Epithelial cell of prostate (primary cell): ENCODE results near the gene MCM5.
"Not testable (repeated sequence)": the region's sequence is repeated elsewhere in the genome, so short reads cannot be mapped to it uniquely, and the experiment has no call there.

Experiments used
- DNase-seq: peaks from one replicate; pipeline ENCODE4 v3.0.0-alpha.2; 2011; ENCODE audit warnings: low read depth, low spot score
- H3K27ac ChIP-seq: fragments of 450-650 bp; 2 replicates; pipeline ENCODE4 v1.5.1; 2017; ENCODE audit warnings: mild to moderate bottlenecking

MCM5 gene

GRCh38 chr22:35446365-35446764 is 46.4 kb downstream of the MCM5 start:
- H3K27ac ChIP-seq = peak overlapping the region; percentile 42
- DNase-seq = peak; percentile 51

- no peak for DNase-seq
- H3K27ac ChIP-seq = no peak overlapping the region
Observed at GRCh38 chr22:35448523-35448922, 48.6 kb downstream of the MCM5 start.

DNA sequence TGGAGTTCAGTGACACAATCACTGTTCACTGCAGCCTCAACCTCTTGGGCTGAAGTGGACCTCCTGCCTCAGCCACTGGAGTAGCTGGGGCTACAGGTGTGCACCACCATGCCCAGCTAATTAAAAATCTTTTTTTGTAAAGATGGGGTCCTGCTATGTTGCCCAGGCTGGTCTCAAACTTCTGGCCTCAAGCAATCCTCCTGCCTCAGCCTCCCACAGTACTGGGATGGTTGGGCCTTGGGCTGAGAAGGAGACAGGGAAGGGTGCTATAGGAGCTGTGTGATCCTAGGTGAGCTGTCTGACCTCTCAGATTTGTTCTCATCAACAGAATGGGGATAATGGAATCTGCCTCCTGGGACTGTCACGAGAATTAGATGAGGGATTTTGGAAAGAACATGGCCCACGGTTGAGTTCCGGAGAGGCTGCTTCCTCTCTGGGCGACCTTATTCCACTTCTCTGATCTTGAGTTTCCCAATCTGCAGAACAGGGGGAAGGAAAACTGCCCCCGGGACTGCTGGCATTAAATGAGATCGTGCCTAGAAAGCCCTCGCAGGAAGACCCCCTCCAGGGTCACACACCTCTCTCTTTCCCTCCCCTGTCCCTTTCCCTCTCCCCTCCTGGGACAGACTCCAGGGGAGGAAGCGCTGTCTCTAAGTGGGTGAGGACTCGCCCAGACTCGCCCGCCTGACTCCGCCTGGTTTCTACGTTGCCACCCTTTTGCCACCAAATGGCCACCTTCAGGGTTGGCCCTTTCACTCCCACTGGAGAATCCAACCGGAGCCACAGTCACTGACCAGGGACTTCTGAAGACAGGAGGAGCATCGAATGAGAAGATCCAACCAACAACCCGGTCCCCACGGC is 50.1 kb downstream of the MCM5 start:
- H3K27ac ChIP-seq = no peak overlapping the region
- DNase-seq = no peak

GRCh38 chr22:35450824-35451569 is 51.1 kb downstream of the MCM5 start:
- no peak for DNase-seq

DNA sequence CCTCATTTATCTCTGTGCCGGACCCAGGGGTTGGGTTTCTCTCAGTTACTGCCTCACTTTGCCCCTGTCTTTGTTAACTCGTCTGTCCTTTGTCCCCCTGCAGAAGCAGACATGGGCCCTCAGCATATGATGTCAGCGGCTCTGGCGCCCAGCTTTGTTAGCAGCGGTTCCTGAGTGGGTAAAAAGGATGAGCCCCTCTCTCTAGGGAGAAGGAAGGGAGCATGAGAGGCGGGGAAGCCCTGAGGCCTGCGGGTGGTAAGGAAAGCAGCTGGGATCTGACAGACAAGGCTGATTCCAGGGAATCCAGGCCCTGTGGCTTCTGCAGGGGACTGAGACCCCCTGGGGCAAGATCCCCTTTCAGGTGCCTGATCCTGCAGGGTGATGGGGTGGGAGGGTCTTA is 51.7 kb downstream of the MCM5 start:
- no peak for DNase-seq

More at GRCh38 chr22:35450824-35451569, 51.1 kb downstream of the MCM5 start:
- no peak overlapping the region for H3K27ac ChIP-seq

GRCh38 chr22:35452351-35452781 is 52.4 kb downstream of the MCM5 start:
- peak; percentile 18 for DNase-seq
- H3K27ac ChIP-seq = no peak overlapping the region

More for the DNA sequence above, 51.7 kb downstream of the MCM5 start:
- no peak overlapping the region for H3K27ac ChIP-seq

DNA sequence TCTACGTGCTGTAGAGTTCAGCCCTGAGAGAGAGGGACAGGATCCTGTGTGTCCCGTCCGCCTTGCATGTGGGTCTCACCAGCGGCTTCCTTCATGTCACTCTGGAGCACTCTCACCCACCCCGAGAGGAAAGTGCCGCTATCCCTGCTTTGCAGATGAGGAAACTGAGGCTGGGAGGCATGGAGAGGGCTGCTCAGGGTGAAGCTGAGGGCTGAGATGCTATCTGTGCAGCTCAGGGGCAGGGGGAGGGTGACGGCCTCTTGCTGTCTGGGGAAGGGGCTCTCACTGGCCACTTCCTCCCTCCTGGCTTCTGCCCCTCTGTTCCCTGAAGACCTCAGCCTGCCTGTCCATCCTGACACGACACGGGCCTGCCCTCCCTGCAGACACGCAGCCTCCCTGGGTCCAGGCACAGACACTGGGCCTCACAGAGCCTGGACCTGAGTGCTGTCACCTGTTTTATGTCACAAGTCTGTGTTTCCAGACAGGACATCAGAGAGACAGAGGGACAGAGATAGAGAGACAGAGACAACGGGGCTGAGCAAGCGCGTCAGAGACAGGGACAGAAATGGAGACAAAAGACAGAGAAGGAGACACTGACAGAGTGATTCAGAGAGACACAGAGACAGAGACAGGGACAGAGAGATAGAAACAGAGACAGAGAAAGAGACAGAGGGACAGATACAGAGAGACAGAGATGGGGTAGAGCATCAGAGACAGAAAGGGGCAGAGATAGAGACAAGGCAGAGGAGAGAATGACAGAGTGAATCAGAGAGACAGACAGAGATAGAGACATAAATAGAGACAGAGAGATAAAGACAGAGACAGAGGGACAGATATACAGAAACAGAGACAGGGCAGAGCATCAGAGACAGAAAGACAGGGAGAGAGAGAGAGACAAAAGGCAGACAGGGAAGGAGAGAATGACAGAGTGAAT is 53.1 kb downstream of the MCM5 start:
- no peak overlapping the region for H3K27ac ChIP-seq
- no peak for DNase-seq

GRCh38 chr22:35454416-35455054 is 54.6 kb downstream of the MCM5 start:
- no peak overlapping the region for H3K27ac ChIP-seq
- no peak for DNase-seq

DNA sequence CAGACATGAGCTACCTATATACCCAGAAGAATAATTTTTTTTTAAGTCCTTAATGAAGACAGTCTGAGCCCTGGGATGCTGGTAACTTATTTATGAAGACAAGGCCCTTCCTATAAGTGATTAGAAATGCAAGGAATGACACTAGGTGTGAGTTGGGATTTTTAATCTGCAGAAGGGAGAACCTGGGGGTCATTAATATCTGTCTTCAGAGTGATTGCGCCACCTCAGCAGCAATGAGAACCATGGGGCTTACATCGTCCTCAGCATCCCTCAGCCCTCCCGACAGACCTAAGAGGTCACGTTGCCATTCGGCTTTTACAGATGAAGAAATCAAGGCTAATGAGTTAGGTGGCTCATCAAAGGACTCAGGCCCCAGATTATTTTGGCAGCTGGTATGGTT is 55.6 kb downstream of the MCM5 start:
- no peak overlapping the region for H3K27ac ChIP-seq
- no peak for DNase-seq

DNA sequence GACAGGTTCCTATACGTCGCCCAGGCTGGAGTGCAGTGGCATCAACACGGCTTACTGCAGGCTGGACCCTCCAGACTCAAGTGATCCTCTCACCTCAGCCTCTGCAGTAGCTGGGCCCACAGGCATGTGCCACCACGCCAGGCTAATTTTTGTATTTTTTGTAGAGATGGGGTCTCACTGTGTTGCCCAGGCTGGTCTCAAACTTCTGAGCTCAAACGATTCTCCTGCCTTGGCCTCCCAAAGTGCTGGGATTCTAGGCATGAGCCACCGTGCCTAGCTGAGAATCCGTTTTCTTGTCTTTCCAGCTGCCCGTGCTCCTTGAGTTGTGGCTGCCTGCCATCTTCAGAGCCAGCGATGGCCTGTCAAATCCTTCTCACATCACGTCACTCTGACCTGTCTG is 56.8 kb downstream of the MCM5 start:
- no peak overlapping the region for H3K27ac ChIP-seq
- no peak for DNase-seq

DNA sequence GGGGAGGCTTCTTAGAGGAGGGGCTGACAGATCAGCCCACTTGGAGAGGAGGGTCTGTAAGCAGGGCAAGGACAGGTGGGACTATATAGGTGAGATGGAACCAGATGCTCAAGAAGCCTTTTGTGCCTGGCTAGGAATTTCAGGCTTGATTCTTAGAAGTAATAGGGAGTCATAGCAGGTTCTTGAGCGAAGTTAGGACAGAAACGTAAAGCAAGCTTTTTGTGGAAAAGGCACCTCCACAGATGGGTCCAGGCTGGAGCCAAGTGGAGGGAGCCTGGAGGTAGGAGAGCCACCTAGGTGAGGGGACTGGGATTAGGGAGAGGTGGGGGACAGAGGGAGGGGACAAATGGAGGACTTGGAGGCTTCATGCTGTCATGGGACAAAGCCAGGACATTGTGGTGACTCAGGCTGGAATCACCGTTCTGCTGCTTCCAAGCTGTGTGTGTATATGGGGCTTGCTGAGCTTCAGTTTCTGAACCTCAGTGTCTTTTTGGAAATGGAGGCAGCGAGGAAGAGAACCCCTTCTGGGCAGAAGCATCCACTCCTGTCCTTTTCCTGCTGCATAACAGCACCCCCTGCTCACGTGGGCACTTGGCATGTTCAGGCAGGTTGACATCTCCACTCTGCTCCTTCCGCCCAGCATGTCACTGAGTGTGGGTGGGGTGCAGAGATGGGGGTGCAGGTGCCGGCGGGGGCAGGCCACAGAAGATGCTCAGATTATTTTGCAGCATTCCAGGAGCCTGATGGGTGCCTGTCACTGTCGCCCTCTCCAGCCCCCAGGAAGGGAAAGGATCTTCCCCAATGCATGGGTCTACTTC is 58.0 kb downstream of the MCM5 start:
- no peak overlapping the region for H3K27ac ChIP-seq
- no peak for DNase-seq

DNA sequence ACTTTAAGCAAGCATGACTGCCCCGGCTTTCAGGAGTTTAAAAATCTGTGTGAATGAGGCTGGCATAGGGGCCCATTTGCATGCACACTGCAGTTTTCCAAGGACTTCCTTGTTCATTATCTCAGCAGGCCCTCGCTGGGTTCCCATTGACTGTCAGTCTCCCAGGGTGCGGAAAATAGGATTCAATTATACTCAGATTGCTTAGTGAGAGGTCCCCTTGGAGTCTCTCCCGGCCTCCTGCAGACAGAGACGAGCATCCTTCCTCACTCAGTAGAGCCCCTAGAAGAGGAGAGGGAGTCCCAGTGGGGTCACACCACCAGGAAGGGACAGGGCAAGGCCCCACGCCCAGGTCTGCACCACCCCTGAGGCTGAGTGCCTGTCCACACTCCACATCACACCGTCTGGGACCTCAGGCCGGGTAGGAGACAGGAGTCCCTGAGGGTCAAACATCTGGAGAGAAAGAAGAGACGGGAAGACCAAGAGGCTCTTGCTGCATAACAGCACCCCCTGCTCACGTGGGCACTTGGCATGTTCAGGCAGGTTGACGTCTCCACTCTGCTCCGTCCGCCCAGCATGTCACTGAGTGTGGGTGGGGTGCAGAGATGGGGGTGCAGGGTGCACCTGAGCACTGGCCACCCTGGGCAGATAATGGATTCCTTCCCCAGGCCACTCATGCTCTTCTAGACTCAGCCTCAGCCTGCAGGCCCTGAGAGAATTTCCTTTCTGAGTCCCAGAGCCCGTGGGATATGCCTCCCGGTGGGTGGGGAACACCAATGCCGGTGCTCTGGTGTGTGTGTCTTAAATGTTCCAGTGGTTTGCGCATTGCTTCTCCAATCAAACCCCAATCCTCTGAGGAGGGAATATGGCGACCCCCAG is 58.8 kb downstream of the MCM5 start:
- DNase-seq = no peak
- no peak overlapping the region for H3K27ac ChIP-seq

DNA sequence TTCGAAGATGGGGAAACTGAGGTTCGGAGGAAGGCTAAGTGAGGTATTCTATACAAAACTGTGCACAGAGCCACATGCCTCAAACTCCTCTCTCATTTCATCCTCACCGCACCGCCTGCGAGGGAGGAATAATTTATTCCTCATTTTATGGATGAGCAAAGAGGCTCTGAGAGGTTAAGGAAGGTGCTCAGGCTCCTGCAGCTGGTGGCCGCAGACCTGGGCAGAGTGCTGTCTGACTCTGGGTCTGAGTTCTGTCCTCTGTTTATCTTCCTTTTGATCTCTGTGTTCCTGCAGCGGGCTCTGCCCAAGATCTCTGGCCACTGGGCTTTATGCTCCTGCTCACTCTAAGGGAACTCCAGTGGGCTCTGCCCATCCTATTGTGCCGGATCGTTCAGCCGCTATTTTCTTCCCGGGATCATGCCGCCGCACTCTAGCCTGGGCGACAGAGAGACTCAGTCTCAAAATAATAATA is 59.5 kb downstream of the MCM5 start:
- DNase-seq = no peak
- no peak overlapping the region for H3K27ac ChIP-seq

DNA sequence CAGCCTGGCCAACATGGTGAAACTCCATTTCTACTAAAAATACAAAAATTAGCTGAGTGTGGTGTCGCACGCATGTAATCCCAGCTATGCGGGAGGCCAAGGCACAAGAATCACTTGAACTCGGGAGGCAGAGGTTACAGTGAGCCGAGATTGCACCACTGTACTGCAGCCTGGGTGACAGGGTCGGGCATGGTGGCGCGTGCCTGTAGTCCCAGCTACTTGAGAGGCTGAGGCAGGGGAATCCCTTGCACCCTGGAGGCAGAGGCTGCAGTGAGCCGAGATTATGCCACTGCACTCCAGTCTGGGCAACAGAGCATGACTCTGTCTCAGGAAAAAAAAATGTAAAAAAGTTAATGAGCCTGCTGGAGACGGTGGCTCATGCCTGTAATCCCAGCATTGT is 60.0 kb downstream of the MCM5 start:
- not testable (repeated sequence) for H3K27ac ChIP-seq, DNase-seq

- no peak overlapping the region for H3K27ac ChIP-seq
- no peak for DNase-seq
Observed at GRCh38 chr22:35460688-35461087, 60.7 kb downstream of the MCM5 start.

DNA sequence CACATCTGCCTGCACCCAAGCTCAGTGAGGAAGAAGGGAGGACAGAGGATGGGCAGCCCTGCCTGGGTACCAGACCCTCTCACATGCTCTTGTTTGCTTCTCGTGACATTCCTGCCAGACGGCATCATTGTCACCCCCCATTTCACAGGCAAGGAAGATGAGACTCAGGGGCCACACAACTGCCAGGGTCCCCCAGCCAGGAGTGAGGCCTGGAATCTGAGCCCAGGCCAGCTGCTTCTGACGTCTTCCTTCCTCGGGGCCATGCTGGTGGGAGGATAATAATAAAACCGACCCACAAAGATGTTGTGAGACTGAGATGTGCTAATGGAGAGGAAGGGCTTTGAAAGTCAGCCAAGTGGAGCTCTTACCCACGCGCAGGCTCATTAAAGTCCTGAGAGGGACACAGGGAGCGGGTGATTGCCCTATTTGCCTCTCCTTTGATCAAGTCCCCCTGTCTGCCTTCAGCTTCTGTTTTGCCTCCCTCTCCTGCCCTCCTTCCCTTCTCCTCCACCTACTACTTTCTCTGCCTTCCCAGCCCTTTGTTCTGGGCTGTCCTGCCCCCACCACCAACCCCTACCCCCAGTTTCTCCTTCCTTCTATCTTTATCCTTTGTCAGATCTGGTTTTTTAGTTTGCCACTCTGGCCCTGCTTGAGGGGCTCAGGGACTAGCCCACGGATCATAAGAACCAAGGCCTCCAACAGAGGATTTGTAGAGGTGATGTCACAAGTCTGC is 62.7 kb downstream of the MCM5 start:
- no peak overlapping the region for H3K27ac ChIP-seq
- DNase-seq = no peak

GRCh38 chr22:35463231-35463933 is 63.4 kb downstream of the MCM5 start:
- no peak for DNase-seq
- H3K27ac ChIP-seq = no peak overlapping the region
